Transverse colon (tissue), 4 donors: ENCODE data around the gene NFAM1.

Experiments used
- CTCF ChIP-seq, 5 experiments: fragments of 200-600 bp in 3 of 5; fragments of 450-650 bp in 2 of 5; sonication (generic) in 3 of 5; IDR thresholded peaks; 1 replicate in 2 of 5; 2 replicates in 3 of 5; pipeline ENCODE4 v1.5.1; 2016 to 2017; ENCODE audit warnings: antibody characterized with exemption in 5 of 5, inconsistent platforms in 3 of 5, mild to moderate bottlenecking in 2 of 5, moderate library complexity in 1 of 5
- POLR2A ChIP-seq: fragments of 450-650 bp; IDR thresholded peaks from one replicate; pipeline ENCODE4 v1.6.1; 2016; ENCODE audit warnings: antibody characterized with exemption, mild to moderate bottlenecking, moderate library complexity
- POLR2AphosphoS5 ChIP-seq, 3 donors: sonication (generic); formaldehyde crosslinking; IDR thresholded peaks; one replicate each; pipeline ENCODE4 v1.6.1; 2016; ENCODE audit warnings: antibody characterized with exemption in 3 of 3

GRCh38 chr22:42379966-42380537 lies 52.2 kb downstream of the NFAM1 start:
- TF ChIP-seq CTCF (IDR thresholded peaks at IDR 0.05), result no peak
- no peak for TF ChIP-seq POLR2A
- no peak for TF ChIP-seq POLR2AphosphoS5 (IDR thresholded peaks at IDR 0.05)
